Body of pancreas (tissue), 4 donors: ENCODE data around the gene COL27A1. TPM values are rescaled to one million over a fixed set of nuclear protein-coding genes. Genes with fewer than 3 reads are reported as not detected.
A peak's percentile ranks its signal among the peaks of the same experiment; 100 is the strongest.
"Not testable (repeated sequence)": the region's sequence is repeated elsewhere in the genome, so short reads cannot be mapped to it uniquely, and the experiment has no call there.

ENCODE experiments used
- ATAC-seq: fragments of 150-250 bp; one replicate; pipeline ENCODE4 v1.9.1; 2016
- DNase-seq, 4 donors: peaks; one replicate each; pipeline ENCODE4 v3.0.0-alpha.2; 2019
- H3K27ac ChIP-seq, 4 donors: fragments of 200-600 bp; sonication (generic); 1 replicate in 3 of 4; 2 replicates in 1 of 4; pipeline versions ENCODE4 v1.5.1 to v1.6.1; 2016 to 2019; ENCODE audit warnings: mild to moderate bottlenecking in 1 of 4, mixed read lengths in 1 of 4, moderate library complexity in 1 of 4
- H3K27me3 ChIP-seq, 2 donors: fragments of 200-600 bp; sonication (generic); one replicate each; pipeline ENCODE4 v1.6.0; 2016; ENCODE audit warnings: mild to moderate bottlenecking in 1 of 2
- H3K36me3 ChIP-seq, 2 donors: fragments of 200-600 bp; sonication (generic); replicated peaks in 1 of 2; 2 replicates each; pipeline ENCODE4 v1.5.1; 2016; ENCODE audit warnings: low read depth in 2 of 2; ENCODE audit not compliant: insufficient read depth in 1 of 2
- H3K4me1 ChIP-seq: fragments of 200-600 bp; sonication (generic); one replicate; pipeline ENCODE4 v1.6.0; 2016
- H3K4me3 ChIP-seq, 2 donors: fragments of 200-600 bp; sonication (generic); 1 replicate in 1 of 2; 2 replicates in 1 of 2; pipeline ENCODE4 v1.5.1; 2016 to 2019
- H3K9me3 ChIP-seq, 3 donors: fragments of 200-600 bp; sonication (generic); 1 replicate in 2 of 3; 2 replicates in 1 of 3; pipeline ENCODE4 v1.5.1; 2016
- POLR2A ChIP-seq, 3 donors: fragments of 450-650 bp; IDR thresholded peaks; one replicate each; pipeline ENCODE4 v1.6.1; 2016; ENCODE audit warnings: antibody characterized with exemption in 3 of 3, mild to moderate bottlenecking in 2 of 3
- WGBS, 2 donors: methylation state at CpG; one replicate each; pipeline ENCODE4 v1.1.5; 2017; 5-methylcytosine and 5-hydroxymethylcytosine counted together
- intact Hi-C: fragments of 100-400 bp; cut with DNase I; formaldehyde crosslinking; loops from one replicate; pipeline ENCODE4 v1.15.1; 2023
- total RNA-seq, 2 donors: library from RNA; depleted of rRNA; stranded (reverse); fragments of >200 nt; gene quantifications; one replicate each; pipeline ENCODE4 v1.1.0, GENCODE V29; 2016
- TF ChIP-seq, protein P1 (sequence below), 7 experiments: fragments of 450-650 bp in 4 of 7; fragments of 200-600 bp in 3 of 7; sonication (generic) in 3 of 7; IDR thresholded peaks; one replicate each; pipeline ENCODE4 v1.5.1; 2016 to 2019; ENCODE audit warnings: antibody characterized with exemption in 7 of 7

The COL27A1 gene
- total RNA-seq, 2 donors from 2014 or later, result 24.1 to 58.0 TPM

DNA sequence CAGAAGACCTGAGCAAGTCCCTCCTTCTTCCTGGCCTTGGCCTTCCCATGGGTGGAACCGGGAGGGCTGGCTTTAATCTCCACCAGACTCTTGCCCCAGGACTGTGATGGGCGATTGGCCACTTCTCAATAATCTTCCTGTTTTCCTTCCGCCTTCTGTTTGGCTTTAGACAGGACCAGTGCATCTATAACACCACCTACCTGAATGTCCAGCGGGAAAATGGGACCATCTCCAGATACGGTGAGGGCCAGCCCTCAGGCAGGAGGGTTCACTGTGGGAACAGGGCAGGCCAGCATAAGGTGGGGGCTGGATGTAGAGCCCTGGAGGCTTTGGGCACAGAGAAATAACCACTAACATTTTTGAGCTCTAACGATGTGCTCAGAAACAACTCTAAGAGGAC, 168.5 kb downstream of the COL27A1 start:
- 67 to 70% methylated on average over 6 of the region's 6 CpGs for WGBS, 2 donors
- ATAC-seq, H3K4me3 ChIP-seq, DNase-seq, intact Hi-C loops, H3K27me3 ChIP-seq, H3K9me3 ChIP-seq, H3K36me3 ChIP-seq, H3K4me1 ChIP-seq, H3K27ac ChIP-seq: not testable (repeated sequence)

DNA sequence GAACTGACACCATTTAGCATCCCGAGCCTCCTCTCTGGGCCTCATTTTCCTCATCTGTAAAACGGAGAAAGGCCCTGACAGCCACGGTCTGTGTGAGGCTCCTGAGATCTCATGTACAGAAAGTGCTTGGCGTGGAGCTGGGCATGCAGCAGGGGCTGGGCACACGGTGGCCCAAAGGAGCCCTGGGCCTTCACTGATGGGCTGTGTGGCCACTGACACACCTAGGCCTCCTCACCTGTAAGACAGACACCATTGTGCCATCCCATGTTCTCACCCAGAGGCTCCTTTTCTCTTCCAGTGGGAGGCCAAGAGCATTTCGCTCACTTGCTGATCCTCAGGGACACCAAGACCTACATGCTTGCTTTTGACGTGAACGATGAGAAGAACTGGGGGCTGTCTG, 169.2 kb downstream of the COL27A1 start:
- no peaks in the 10 kb centered on the region for H3K27me3 ChIP-seq
- TF ChIP-seq, protein P1, sequence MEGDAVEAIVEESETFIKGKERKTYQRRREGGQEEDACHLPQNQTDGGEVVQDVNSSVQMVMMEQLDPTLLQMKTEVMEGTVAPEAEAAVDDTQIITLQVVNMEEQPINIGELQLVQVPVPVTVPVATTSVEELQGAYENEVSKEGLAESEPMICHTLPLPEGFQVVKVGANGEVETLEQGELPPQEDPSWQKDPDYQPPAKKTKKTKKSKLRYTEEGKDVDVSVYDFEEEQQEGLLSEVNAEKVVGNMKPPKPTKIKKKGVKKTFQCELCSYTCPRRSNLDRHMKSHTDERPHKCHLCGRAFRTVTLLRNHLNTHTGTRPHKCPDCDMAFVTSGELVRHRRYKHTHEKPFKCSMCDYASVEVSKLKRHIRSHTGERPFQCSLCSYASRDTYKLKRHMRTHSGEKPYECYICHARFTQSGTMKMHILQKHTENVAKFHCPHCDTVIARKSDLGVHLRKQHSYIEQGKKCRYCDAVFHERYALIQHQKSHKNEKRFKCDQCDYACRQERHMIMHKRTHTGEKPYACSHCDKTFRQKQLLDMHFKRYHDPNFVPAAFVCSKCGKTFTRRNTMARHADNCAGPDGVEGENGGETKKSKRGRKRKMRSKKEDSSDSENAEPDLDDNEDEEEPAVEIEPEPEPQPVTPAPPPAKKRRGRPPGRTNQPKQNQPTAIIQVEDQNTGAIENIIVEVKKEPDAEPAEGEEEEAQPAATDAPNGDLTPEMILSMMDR (IDR thresholded peaks at IDR 0.05), result no peak
- no peak for TF ChIP-seq POLR2A (IDR thresholded peaks at IDR 0.05)
- WGBS, 2 donors, result 80 to 92% methylated on average over 6 to 8 of the region's 8 CpGs
- no peaks in the 10 kb centered on the region for H3K9me3 ChIP-seq
- no peak overlapping the region for H3K4me3 ChIP-seq
- no peak for ATAC-seq
- no peaks in the 10 kb centered on the region for H3K4me1 ChIP-seq
- intact Hi-C loops, result no loop called here
- H3K27ac ChIP-seq, result no peak overlapping the region
- no peak for DNase-seq
- H3K36me3 ChIP-seq, result no peaks in the 10 kb centered on the region

DNA sequence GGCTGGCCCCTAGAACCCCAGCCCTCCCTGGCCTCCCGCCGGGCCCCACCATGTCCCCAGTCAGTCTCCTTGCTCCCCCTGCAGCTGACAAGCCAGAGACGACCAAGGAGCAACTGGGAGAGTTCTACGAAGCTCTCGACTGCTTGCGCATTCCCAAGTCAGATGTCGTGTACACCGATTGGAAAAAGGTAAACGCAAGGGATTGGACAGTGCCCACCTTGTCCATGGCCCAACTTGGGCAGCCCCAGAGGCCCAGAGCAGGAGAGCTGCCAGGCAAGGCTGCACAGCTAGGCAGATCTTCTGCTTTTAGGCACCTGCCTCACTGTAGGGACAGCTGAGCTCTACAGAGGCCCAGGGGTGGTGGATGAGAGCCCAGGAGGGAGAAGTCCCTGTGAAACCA, 169.6 kb downstream of the COL27A1 start:
- intact Hi-C loops, H3K36me3 ChIP-seq, H3K27ac ChIP-seq, H3K4me1 ChIP-seq, H3K9me3 ChIP-seq, DNase-seq, ATAC-seq, H3K4me3 ChIP-seq, H3K27me3 ChIP-seq: not testable (repeated sequence)
- 86 to 88% methylated on average over 6 to 7 of the region's 9 CpGs for WGBS, 2 donors

DNA sequence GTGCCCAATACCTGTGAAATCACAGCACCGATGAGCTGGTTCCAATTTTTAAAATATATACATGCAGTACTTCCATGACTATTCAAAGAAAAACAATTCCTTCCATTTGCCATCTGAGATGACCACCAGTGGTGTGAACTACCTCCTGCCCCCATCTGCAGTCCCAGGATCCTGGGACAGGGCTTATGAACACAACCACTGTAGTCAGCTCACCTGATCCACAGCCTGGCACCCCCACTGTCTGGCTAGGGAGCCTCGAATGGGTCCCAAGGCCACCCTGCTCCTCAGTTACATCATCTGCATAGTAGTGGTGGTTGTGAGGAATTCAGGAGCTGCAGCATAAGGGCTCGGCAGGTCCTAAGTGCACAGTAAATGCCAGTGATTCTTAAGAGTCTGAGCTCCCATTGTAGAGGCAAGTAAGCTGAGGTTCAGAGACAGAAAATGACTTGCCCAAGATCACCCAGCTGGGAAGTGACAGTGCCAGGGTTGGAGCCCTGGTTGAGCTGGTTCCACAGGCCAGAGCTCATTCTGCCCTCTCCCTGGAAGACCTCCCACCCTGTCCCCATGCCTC, 170.4 kb downstream of the COL27A1 start:
- ATAC-seq, H3K9me3 ChIP-seq, DNase-seq, intact Hi-C loops, H3K4me1 ChIP-seq, H3K4me3 ChIP-seq, H3K27ac ChIP-seq, H3K27me3 ChIP-seq, H3K36me3 ChIP-seq: not testable (repeated sequence)
- WGBS, 2 donors, result 65 to 68% methylated on average over 3 of the region's 3 CpGs

DNA sequence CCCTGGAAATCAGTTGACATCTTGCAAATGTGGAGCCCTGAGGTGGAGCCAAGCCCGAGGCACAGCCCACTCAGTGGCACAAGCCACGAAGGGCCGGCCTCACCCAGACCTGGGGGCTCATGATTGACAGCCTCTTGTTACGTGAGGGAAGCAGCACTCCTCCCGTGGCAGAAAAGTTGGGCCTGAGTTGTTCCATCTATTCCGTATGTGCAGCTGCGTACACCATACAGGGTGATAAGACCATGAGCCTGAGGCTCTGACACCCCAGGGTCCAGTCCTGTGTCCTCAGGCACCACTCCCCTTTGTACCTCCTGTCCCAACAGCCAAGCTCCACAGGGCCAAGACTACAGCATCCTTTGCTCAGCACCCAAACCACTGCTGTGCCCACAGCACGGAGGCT, 172.4 kb downstream of the COL27A1 start:
- WGBS, 2 donors, result 93 to 100% methylated on average over 2 to 8 of the region's 8 CpGs
- intact Hi-C loops, result no loop called here

DNA sequence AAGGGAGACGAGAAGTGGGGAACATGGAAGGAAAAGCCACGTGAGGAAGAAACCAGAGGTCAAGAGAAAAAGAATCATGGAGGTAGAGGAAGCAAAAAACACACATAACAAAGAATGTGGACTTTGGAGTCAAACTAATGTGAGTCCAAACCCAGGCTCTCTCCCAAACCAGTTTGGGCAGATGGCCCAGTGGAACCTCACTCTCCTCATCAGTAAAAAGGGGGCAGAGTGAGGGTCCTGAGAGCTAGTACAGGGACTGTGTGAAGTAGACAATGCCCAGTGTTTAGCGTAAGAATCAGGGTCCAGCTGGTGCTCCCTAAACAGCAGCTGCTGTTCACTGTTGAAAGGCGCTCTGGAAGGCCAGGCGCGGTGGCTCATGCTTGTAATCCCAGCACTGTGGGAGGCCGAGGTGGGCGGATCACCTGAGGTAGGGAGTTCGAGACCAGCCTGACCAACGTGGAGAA, 173.1 kb downstream of the COL27A1 start:
- H3K27ac ChIP-seq, H3K9me3 ChIP-seq, DNase-seq, H3K4me1 ChIP-seq, H3K36me3 ChIP-seq, ATAC-seq, intact Hi-C loops, H3K27me3 ChIP-seq, H3K4me3 ChIP-seq: not testable (repeated sequence)
- WGBS, 2 donors, result 83 to 87% methylated on average over 9 to 10 of the region's 10 CpGs

More for the DNA sequence above, 172.4 kb downstream of the COL27A1 start:
- no peaks in the 10 kb centered on the region for H3K36me3 ChIP-seq
- no peak overlapping the region for H3K4me3 ChIP-seq
- no peaks in the 10 kb centered on the region for H3K9me3 ChIP-seq
- no peak for DNase-seq
- ATAC-seq, result no peak
- H3K27me3 ChIP-seq, result no peaks in the 10 kb centered on the region
- no peaks in the 10 kb centered on the region for H3K4me1 ChIP-seq
- H3K27ac ChIP-seq, result no peak overlapping the region
- TF ChIP-seq, protein P1 (IDR thresholded peaks at IDR 0.05), result no peak
- TF ChIP-seq POLR2A (IDR thresholded peaks at IDR 0.05), result no peak

DNA sequence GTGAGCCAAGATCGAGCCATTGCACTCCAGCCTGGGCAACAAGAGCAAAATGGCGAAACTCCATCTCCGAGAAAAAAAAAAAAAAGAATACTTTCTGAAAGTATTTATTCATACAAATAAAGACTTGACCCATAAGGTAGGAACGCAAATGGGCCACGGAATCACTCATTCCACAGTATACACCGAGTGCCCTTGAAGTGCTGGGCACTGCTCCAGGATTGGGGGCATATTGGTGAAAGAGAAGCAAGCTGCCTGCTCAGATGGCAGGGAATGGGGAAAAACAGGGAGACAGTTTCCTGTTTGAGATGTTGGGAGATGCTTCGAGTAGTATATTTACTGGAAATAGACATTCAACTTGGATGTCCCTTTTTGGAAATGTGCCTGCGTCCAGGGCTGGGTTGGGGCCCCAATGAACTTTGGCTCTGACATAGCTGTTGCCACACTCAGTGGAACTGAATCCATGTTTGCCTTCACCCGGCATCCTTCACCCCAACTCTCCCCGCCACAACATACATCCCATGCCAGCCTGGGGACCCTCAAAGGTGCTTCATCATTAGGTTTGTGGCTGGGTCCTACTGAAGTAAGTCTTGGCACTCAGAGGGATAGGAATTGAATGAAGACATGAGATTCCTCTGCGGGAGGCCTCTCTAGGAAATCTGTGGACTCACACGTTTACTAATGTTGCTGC, 173.7 kb downstream of the COL27A1 start:
- H3K9me3 ChIP-seq, ATAC-seq, intact Hi-C loops, H3K27ac ChIP-seq, H3K4me3 ChIP-seq, H3K27me3 ChIP-seq, H3K36me3 ChIP-seq, H3K4me1 ChIP-seq: not testable (repeated sequence)
- 65 to 68% methylated on average over 10 of the region's 12 CpGs for WGBS, 2 donors
- DNase-seq, result peak in 1 of 4 donors; percentile 18

DNA sequence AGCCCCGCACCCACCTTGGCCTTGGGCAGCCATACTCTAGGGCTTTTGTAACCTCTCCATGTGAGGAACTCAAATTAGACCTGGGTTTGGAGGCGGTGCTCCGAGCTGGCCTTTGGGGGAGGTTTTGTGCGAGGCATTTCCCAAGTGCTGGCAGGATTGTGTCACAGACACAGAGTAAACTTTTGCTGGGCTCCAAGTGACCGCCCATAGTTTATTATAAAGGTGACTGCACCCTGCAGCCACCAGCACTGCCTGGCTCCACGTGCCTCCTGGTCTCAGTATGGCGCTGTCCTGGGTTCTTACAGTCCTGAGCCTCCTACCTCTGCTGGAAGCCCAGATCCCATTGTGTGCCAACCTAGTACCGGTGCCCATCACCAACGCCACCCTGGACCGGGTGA, 174.3 kb downstream of the COL27A1 start, which contains the start of gene ORM2:
ORM2 (plus strand) TSS at position 245 of the 398 bp plus-strand sequence; CDS start at position 281, 36 bp downstream.
- H3K27ac ChIP-seq, H3K36me3 ChIP-seq, H3K9me3 ChIP-seq, H3K4me3 ChIP-seq, H3K27me3 ChIP-seq, DNase-seq, intact Hi-C loops, H3K4me1 ChIP-seq: not testable (repeated sequence)
- ATAC-seq, result peak; percentile 31
- 80% methylated on average over 1 of the region's 10 CpGs; no CpG with 5 or more reads in 1 of the 2 donors for WGBS, 2 donors
